ENCODE measurements around the gene ASPG.

- TF ChIP-seq EZH2 (IDR thresholded peaks at IDR 0.05; ENCODE audit: insufficient read depth, poor library complexity, severe bottlenecking) (no peak), EZH2phosphoT487 (IDR thresholded peaks at IDR 0.05; ENCODE audit: insufficient read depth, low read depth) (no peak)
Observed at GRCh38 chr14:104107101-104107581, 21.6 kb downstream of the ASPG start.

All from GM23248 (cell line).